Activated naive CD8-positive, alpha-beta T cell (primary cell): ENCODE data around the gene GPC5.
"Not testable (repeated sequence)": the region's sequence is repeated elsewhere in the genome, so short reads cannot be mapped to it uniquely, and the experiment has no call there.

Source experiments
- H3K27ac Mint-ChIP-seq: one replicate; pipeline ENCODE4 v1.8.0; 2021; ENCODE audit warnings: mixed read lengths
- H3K27me3 Mint-ChIP-seq: one replicate; pipeline ENCODE4 v1.8.0; 2021; ENCODE audit warnings: mixed read lengths
- H3K36me3 Mint-ChIP-seq: one replicate; pipeline ENCODE4 v1.8.0; 2021; ENCODE audit warnings: mixed read lengths
- H3K4me1 Mint-ChIP-seq: one replicate; pipeline ENCODE4 v1.8.0; 2021; ENCODE audit warnings: low read depth, mixed read lengths
- H3K4me3 Mint-ChIP-seq: one replicate; pipeline ENCODE4 v1.8.0; 2021; ENCODE audit warnings: mild to moderate bottlenecking, mixed read lengths
- H3K9me3 Mint-ChIP-seq: one replicate; pipeline ENCODE4 v1.8.0; 2021; ENCODE audit warnings: low read depth, mixed read lengths

GPC5 gene

DNA sequence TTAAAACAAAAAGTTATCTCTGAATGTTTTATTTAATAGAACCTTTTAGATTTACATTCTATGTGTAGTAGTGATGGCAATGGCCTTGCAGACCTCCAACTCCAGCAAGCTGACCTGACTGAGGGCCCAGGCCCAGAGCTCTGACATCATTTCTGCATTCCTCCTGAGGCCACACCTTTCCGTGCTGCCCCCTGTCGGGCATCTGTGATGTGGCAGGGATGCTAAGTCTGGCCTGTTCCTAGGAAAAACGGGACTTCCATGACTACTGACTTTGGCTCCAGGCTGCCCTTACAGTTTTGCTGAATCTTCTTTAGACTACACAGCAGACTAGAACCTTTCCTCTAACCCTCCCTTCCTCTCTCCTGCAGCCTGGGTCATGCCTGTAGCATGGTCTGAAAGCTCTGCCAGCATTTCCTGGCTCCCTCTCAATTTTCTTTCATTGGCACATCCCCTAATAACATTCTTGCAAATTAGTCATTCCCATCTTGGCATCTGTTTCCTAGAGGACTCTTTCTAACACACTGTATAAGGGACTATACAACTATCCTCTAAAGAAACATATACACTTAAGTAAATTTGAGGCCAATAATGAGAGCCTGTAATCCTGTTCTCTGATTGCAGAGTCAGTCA, 249.1 kb downstream of the GPC5 start:
- Mint-ChIP-seq H3K4me3 (no peak overlapping the region), H3K4me1 (no peaks in the 10 kb centered on the region), H3K9me3 (no peaks in the 10 kb centered on the region), H3K36me3 (no peaks in the 10 kb centered on the region), H3K27ac (no peak overlapping the region), H3K27me3 (no peaks in the 10 kb centered on the region)

DNA sequence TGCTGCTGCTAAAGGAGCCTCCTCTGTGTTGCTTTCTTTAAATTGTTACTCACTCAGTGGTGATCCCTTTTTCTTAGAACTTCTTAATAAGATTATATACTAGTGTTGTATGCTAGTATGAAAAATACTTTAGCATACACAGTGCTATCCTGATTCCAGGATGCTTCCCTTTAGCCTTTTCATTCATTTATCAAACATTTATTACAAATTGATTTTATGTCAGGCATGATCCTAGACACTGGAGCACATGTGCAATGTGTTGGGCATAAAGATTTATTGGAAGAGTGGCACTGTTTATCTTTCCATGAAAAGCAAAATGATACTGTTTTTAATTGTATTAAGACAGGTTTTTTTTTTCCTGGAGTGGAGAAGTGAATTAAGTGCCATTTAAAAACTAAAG, 249.6 kb downstream of the GPC5 start:
- H3K27me3 Mint-ChIP-seq, result no peaks in the 10 kb centered on the region
- H3K9me3 Mint-ChIP-seq, result no peaks in the 10 kb centered on the region
- no peaks in the 10 kb centered on the region for H3K4me1 Mint-ChIP-seq
- no peak overlapping the region for H3K4me3 Mint-ChIP-seq
- no peak overlapping the region for H3K27ac Mint-ChIP-seq
- H3K36me3 Mint-ChIP-seq, result no peaks in the 10 kb centered on the region

DNA sequence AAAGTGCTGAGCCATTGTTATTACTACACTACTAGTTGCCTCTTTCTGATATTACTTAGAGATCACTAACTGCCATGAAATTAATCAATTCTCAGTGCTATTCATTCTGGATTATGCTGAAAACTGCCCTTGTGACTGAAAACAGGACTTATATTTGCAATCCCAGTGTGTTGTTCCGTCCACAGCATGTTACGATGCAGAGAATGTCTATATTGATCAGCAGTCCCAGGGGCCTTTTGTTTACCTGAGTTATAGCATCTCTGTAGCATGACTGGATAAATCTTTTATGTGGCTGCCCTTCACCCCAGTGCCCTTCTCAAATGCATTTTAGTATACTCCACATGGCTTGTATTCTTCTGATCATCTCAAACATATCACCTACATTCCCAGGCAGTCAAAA, 251.0 kb downstream of the GPC5 start:
- Mint-ChIP-seq H3K27me3 (no peaks in the 10 kb centered on the region), H3K4me1 (no peaks in the 10 kb centered on the region)

DNA sequence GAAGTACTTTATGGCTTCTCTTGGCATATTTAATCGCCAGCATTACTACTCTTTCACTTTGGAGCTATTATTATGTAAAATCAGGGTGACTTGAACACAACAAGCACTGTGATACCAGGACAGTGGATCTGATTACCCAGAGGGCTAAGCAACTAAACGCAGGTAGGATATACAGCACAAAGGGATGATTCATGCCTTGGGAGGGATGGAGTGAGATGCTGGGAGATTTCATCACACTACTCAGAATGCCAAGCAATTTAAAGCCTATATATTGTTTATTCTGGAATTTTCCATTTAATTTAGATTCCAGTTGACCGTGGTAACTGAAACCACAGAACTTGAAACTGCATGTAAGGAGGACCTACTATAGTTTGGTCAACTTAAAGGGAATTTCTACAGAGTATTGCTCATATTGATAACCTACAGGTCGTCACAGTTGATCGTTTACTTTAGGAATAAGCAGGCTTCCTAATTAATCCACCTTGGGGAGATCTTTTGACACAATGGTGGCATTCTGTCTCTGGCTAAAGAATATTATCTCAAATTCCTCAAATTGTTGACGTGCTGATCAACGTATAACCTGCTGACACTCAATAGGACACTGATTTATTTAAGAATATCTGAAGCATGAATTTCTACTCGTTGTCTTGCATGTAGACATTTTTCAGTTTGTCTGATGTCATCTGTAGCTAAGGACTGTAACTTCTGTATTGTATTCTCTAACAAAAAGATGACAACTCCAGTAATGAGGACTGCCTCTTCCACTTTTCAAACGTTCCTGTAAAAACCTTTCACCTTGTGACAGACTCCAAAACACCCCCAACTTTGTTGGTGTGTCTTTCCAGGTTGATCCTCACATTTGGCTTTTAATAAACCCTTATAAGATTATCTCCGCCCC, 254.2 kb downstream of the GPC5 start:
- no peaks in the 10 kb centered on the region for H3K36me3 Mint-ChIP-seq
- no peaks in the 10 kb centered on the region for H3K9me3 Mint-ChIP-seq
- no peak overlapping the region for H3K4me3 Mint-ChIP-seq
- no peak overlapping the region for H3K27ac Mint-ChIP-seq
- H3K27me3 Mint-ChIP-seq, result peaks cover 3% of the 10 kb centered on the region
- H3K4me1 Mint-ChIP-seq, result no peaks in the 10 kb centered on the region

More for the DNA sequence above, 251.0 kb downstream of the GPC5 start:
- Mint-ChIP-seq H3K27ac (no peak overlapping the region), H3K4me3 (no peak overlapping the region), H3K36me3 (no peaks in the 10 kb centered on the region), H3K9me3 (no peaks in the 10 kb centered on the region)

DNA sequence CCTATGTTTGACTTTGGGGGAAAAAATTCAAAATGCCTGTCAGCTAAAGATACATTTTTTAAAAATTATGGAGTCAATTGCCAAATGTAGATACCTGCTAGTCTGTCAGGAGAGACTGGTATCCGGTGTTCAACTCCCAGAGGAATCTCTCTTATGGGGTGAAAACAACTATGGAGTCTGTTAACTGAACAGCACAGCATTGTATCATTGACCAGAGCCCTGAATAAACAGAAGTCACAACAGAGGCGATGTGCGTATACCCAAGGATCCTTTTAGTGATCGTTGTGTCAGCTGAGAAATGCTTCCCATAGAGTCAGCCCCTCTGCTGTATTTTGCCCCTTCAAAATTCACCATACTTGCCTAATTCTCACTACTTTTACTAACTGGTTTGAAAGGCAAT, 257.3 kb downstream of the GPC5 start:
- Mint-ChIP-seq H3K27me3 (peaks cover 3% of the 10 kb centered on the region), H3K36me3 (no peaks in the 10 kb centered on the region), H3K9me3 (no peaks in the 10 kb centered on the region), H3K4me3 (no peak overlapping the region), H3K4me1 (no peaks in the 10 kb centered on the region), H3K27ac (no peak overlapping the region)

DNA sequence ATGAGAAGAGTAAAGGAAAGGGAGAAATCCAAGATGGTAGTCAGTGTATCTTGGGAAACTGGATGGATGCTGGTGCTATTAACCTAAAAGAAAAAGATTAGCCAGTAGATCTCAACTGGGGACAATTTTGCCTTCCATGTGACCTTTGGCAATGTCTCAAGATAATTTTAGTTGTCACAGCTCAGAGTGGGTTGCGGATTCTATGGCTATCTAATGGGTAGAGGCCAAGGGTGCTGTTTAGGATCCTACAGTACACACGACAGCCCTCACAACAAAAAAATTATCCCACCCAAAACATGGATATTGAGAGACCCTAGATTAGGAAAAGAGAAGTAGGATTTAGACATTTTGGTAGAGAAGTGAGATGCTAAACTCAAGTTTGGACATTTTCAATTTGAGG, 258.9 kb downstream of the GPC5 start:
- Mint-ChIP-seq H3K9me3 (no peaks in the 10 kb centered on the region), H3K27ac (no peak overlapping the region), H3K27me3 (peaks cover 3% of the 10 kb centered on the region), H3K4me3 (no peak overlapping the region), H3K4me1 (no peaks in the 10 kb centered on the region), H3K36me3 (no peaks in the 10 kb centered on the region)

DNA sequence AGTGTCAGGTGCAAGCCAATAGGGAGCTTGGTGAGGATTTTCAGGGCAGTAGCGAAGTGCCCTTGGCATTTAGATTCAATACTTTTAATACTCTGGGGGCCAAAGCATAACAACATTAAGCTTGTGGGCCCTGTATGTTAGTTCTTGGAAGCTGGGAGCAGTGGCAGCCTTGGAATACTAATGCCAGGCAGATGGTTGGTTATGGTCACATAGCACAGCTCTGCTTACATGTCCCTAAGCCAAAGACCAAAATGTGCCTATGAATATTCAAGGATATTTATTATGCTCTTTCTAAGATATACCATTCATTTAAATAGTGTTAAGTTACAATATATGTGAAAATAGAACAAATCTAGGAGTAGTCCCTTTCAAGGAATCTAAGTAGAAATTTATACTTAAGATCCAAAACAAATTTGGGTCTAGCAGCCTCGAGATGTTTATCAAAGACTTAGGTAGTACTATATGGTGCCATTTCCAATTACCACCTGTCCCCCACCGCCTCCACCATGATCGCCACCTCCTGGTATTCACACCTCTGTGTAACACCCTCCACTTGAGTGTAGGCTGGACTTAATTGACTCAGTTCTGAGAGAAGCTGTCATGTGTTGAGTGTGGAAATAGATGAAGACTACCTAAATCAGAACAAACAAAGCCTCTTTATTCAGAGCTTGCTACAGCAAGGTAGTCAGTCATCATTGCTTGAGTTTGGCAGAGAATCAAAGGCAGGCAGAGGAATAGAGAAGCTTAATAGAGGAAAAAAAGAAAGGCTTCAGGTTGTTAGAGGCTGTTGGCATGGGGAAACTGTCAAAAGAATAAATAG, 261.0 kb downstream of the GPC5 start:
- no peak overlapping the region for H3K27ac Mint-ChIP-seq
- H3K27me3 Mint-ChIP-seq, result peaks cover 3% of the 10 kb centered on the region
- no peak overlapping the region for H3K4me3 Mint-ChIP-seq
- no peaks in the 10 kb centered on the region for H3K4me1 Mint-ChIP-seq
- no peaks in the 10 kb centered on the region for H3K9me3 Mint-ChIP-seq
- H3K36me3 Mint-ChIP-seq, result no peaks in the 10 kb centered on the region

DNA sequence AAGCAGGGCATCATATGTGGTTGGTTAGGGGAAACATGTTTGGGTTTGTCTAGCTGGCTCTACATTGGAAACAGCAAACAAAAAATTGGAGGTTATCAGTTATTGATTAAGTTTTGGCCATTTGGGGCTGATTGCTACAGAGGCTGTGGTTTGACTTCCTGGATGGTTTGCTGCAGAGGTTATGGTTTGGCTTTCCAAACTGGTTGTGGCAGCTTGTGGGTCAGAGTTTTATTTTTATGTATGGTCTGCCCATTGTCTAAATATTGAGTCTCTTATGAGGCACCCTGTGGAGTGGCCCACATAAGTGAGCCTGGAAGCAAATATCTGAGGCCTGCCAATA, 261.6 kb downstream of the GPC5 start:
- Mint-ChIP-seq H3K27me3 (peaks cover 3% of the 10 kb centered on the region), H3K27ac (no peak overlapping the region), H3K4me1 (no peaks in the 10 kb centered on the region), H3K36me3 (no peaks in the 10 kb centered on the region), H3K9me3 (no peaks in the 10 kb centered on the region), H3K4me3 (no peak overlapping the region)

DNA sequence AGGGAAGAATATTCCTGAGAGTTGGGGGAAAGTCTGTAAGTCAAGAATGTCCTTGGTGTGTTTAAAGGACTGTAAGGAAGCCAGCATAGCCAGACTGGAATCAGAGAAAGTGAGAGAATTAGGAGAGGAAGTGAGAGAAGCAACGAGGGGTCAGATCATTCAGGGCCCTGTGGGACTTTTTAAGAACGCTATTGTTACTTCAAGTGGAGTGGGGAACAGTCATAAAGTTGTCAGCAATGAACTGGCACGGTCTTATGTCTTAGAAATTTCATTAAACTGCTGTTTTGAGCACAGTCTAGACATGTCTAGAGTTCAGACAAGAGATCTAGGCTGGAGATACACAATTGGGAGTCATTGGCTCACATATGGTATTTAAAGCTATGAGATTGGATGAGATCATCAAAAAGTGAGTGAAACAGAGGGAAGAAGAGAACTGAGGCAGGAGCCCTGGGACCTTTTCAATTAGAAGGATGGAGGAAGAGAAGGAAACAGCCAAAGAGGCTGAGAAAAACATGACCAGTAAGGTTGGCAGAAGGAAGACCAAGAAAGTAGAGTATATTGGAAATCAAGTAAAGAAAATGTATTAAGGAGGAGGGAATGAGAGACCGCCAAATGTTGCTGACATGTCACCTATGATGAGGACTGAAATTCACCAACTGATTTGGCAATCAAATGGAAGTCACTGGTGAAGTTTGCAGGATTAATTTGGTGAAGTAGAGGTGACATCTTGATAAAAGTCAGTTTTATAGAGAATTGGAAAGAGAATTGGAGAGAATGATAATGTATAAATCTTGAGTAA, 263.5 kb downstream of the GPC5 start:
- no peak overlapping the region for H3K27ac Mint-ChIP-seq
- H3K36me3 Mint-ChIP-seq, result no peaks in the 10 kb centered on the region
- no peaks in the 10 kb centered on the region for H3K4me1 Mint-ChIP-seq
- peaks cover 3% of the 10 kb centered on the region for H3K27me3 Mint-ChIP-seq
- H3K4me3 Mint-ChIP-seq, result no peak overlapping the region
- no peaks in the 10 kb centered on the region for H3K9me3 Mint-ChIP-seq

DNA sequence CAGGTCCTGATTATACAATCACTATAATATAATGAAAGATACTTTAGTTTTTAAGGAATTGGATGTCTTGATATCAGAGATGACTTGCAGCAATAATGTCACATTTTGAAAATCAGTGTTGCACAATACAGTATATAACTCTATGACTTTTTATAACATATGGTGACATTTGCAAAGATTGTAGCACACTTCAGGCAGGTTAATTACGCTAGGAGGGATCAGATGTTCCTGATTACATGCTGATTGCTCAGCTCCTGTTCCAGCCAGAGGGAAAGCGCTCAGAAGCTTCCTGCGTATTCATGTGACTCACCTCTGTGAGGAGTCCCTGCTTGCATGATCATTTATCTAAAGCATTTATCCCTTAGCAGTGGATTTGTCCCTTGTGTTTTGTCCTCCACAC, 265.6 kb downstream of the GPC5 start:
- H3K4me1 Mint-ChIP-seq, result no peaks in the 10 kb centered on the region
- no peaks in the 10 kb centered on the region for H3K36me3 Mint-ChIP-seq
- H3K4me3 Mint-ChIP-seq, result no peak overlapping the region
- no peak overlapping the region for H3K27ac Mint-ChIP-seq
- H3K27me3 Mint-ChIP-seq, result peaks cover 1% of the 10 kb centered on the region
- no peaks in the 10 kb centered on the region for H3K9me3 Mint-ChIP-seq

DNA sequence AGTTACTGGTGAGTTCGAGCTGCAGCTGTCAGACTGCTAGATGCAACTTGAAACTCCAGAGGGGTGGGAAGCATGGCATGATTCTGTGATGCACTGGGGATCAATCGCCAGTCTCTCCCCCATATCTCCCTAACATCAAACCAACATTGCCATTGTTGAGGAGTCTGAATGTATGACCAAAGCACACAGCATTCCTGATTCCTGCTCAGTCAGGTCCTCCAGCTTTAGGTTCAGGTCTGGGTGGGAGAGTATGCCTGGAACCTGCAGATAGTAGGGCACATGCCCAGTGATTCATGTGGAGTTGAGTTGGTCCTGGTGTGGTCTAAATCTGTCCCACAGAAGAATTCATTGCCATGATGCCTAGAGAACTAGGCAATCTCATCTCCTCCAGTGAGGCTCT, 269.1 kb downstream of the GPC5 start:
- no peaks in the 10 kb centered on the region for H3K4me1 Mint-ChIP-seq
- H3K4me3 Mint-ChIP-seq, result no peak overlapping the region
- H3K27ac Mint-ChIP-seq, result no peak overlapping the region
- no peaks in the 10 kb centered on the region for H3K36me3 Mint-ChIP-seq
- peaks cover 1% of the 10 kb centered on the region for H3K27me3 Mint-ChIP-seq
- H3K9me3 Mint-ChIP-seq, result no peaks in the 10 kb centered on the region

DNA sequence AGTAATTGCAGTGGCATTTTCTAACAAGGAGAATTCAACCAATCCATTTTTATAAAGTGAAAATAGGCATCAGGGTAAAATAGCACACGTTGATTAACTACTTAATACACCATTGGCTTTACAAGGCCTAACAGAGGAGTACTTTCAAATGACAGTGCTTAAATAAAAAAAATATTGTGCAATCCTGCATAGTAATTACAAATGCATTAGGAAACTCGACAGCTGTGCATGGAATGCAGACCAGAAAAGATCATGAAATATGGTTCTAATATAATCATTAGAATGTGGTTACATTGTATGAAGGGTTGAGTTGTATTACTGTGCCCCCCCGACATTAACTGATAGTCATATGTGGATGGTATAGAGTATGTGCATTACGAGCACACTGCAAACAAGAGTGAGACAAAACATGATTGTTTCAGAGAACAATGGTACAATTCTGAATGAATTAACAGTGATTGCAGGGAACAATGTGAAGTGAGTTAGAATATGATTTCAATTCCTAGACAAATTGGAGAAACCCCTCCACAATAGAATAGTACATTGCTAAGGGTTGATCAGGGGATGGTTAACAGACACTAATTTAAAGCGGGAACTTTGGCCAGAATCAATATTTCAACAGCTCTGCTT, 270.6 kb downstream of the GPC5 start:
- no peaks in the 10 kb centered on the region for H3K4me1 Mint-ChIP-seq
- H3K9me3 Mint-ChIP-seq, result no peaks in the 10 kb centered on the region
- H3K36me3 Mint-ChIP-seq, result no peaks in the 10 kb centered on the region
- no peak overlapping the region for H3K4me3 Mint-ChIP-seq
- H3K27me3 Mint-ChIP-seq, result peaks cover 1% of the 10 kb centered on the region
- no peak overlapping the region for H3K27ac Mint-ChIP-seq

DNA sequence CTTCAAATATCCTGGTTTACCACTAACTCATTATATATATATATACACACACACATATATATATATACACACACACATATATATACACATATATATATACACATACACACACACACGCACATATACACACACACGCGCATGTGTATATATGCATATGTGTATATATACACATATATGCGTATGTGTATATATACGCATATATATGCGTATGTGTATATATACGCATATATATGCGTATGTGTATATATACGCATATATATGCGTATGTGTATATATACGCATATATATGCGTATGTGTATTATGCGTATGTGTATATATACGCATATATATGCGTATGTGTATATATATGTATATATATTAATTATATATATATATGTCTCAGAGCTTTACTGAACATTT, 275.9 kb downstream of the GPC5 start:
- not testable (repeated sequence) for H3K27ac Mint-ChIP-seq, H3K27me3 Mint-ChIP-seq, H3K36me3 Mint-ChIP-seq, H3K4me3 Mint-ChIP-seq, H3K9me3 Mint-ChIP-seq, H3K4me1 Mint-ChIP-seq

DNA sequence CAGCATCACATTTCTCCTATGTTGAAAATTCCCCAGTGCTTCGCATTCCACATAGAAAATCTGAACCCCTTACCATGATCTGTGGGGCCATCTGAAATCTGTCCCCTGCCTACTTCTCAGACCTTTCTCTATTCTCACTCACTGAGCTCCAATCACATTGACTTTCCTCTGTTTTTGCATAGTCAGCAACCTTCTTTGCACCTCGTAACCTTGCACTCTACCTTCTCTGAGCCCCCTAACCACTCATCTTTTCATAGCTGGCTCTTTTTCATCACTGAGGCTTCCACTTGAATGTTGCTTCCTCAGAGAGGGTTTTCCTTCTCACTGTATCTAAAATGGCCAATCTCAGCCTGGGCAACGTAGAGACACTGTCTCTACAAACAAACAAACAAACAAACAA, 286.3 kb downstream of the GPC5 start:
- Mint-ChIP-seq H3K36me3 (no peaks in the 10 kb centered on the region), H3K4me1 (no peaks in the 10 kb centered on the region), H3K27me3 (peaks cover 3% of the 10 kb centered on the region), H3K9me3 (no peaks in the 10 kb centered on the region), H3K27ac (no peak overlapping the region), H3K4me3 (no peak overlapping the region)
